Activated CD4-positive, alpha-beta memory T cell treated with anti-CD3 and anti-CD28 coated beads for 36 hours (primary cell): Measurements from ENCODE around the gene ARHGEF17. TPM values are rescaled to one million over a fixed set of nuclear protein-coding genes. Genes with fewer than 3 reads are reported as not detected.

Source experiments
- CTCF ChIA-PET: fragments of 350-600 bp; sonication (Branson Sonifier 250); formaldehyde crosslinking; loops from one replicate; lab custom pipeline; 2021; ENCODE audit warnings: antibody characterized with exemption, inconsistent platforms; lab: Charles Lee
- POLR2A ChIA-PET: fragments of 350-600 bp; sonication (Branson Sonifier 250); formaldehyde crosslinking; loops from one replicate; lab custom pipeline; 2021; ENCODE audit warnings: antibody characterized with exemption; lab: Charles Lee
- DNase-seq: peaks from one replicate; pipeline ENCODE4 v3.0.0-alpha.2; 2020
- H3K27ac Mint-ChIP-seq: one replicate; pipeline ENCODE4 v1.8.0; 2021; ENCODE audit warnings: mixed read lengths
- H3K27me3 Mint-ChIP-seq: one replicate; pipeline ENCODE4 v1.8.0; 2021; ENCODE audit warnings: mixed read lengths
- H3K36me3 Mint-ChIP-seq: one replicate; pipeline ENCODE4 v1.8.0; 2021; ENCODE audit warnings: mixed read lengths
- H3K4me1 Mint-ChIP-seq: one replicate; pipeline ENCODE4 v1.8.0; 2021; ENCODE audit warnings: low read depth, mixed read lengths
- H3K4me3 Mint-ChIP-seq: one replicate; pipeline ENCODE4 v1.8.0; 2021; ENCODE audit warnings: mild to moderate bottlenecking, mixed read lengths
- H3K9me3 Mint-ChIP-seq: one replicate; pipeline ENCODE4 v1.8.0; 2021; ENCODE audit warnings: mixed read lengths
- intact Hi-C: fragments of 100-400 bp; cut with micrococcal nuclease; formaldehyde crosslinking; loops from one replicate; pipeline ENCODE4 v1.15.1; 2023
- total RNA-seq, 2 experiments: library from RNA; stranded (reverse); gene quantifications; one replicate each; pipeline ENCODE4 v1.2.3, GENCODE V29; 2021

Gene ARHGEF17
- total RNA-seq, 2 experiments from 2014 or later: 0.07 TPM; not detected in 1

GRCh38 chr11:73403541-73403940 lies 95.5 kb downstream of the ARHGEF17 start:
- DNase-seq: no peak
- H3K9me3 Mint-ChIP-seq: no peaks in the 10 kb centered on the region
- POLR2A ChIA-PET: no interaction called here
- CTCF ChIA-PET: interaction anchor here (1.1 to 2.9 kb wide), 3 partner anchors 11 to 259 kb away, joined by 3 to 11 read pairs (median 6); no protein-coding TSS in a partner anchor
- no peaks in the 10 kb centered on the region for H3K4me1 Mint-ChIP-seq
- no peaks in the 10 kb centered on the region for H3K36me3 Mint-ChIP-seq
- no peak overlapping the region for H3K4me3 Mint-ChIP-seq
- H3K27me3 Mint-ChIP-seq: no peaks in the 10 kb centered on the region
- H3K27ac Mint-ChIP-seq: no peak overlapping the region
- intact Hi-C loops: no loop called here

GRCh38 chr11:73404048-73404447 lies 96.0 kb downstream of the ARHGEF17 start:
- ChIA-PET POLR2A (no interaction called here), CTCF (interaction anchor here (1.1 to 2.9 kb wide), 3 partner anchors 11 to 259 kb away, joined by 3 to 11 read pairs (median 6); no protein-coding TSS in a partner anchor)
- H3K27ac Mint-ChIP-seq: no peak overlapping the region
- no peaks in the 10 kb centered on the region for H3K4me1 Mint-ChIP-seq
- DNase-seq: peak; percentile 34
- H3K4me3 Mint-ChIP-seq: no peak overlapping the region
- peaks cover 3% of the 10 kb centered on the region for H3K36me3 Mint-ChIP-seq
- intact Hi-C loops: no loop called here
- H3K9me3 Mint-ChIP-seq: no peaks in the 10 kb centered on the region
- no peaks in the 10 kb centered on the region for H3K27me3 Mint-ChIP-seq

GRCh38 chr11:73404506-73405145 lies 96.5 kb downstream of the ARHGEF17 start:
- no peak for DNase-seq
- Mint-ChIP-seq H3K4me1 (no peaks in the 10 kb centered on the region), H3K4me3 (no peak overlapping the region), H3K27me3 (no peaks in the 10 kb centered on the region), H3K36me3 (peaks cover 6% of the 10 kb centered on the region), H3K27ac (no peak overlapping the region), H3K9me3 (no peaks in the 10 kb centered on the region)
- POLR2A ChIA-PET: no interaction called here
- intact Hi-C loops: no loop called here
- CTCF ChIA-PET: interaction anchor here (2.9 kb wide), 1 partner anchor 256 kb away, joined by 11 read pairs; no protein-coding TSS in a partner anchor

GRCh38 chr11:73405146-73405510 lies 97.1 kb downstream of the ARHGEF17 start:
- Mint-ChIP-seq H3K27me3 (no peaks in the 10 kb centered on the region), H3K4me3 (no peak overlapping the region), H3K9me3 (no peaks in the 10 kb centered on the region), H3K36me3 (peaks cover 6% of the 10 kb centered on the region), H3K4me1 (no peaks in the 10 kb centered on the region), H3K27ac (no peak overlapping the region)
- CTCF ChIA-PET: interaction anchor here (0.5 to 0.6 kb wide), 2 partner anchors 9 to 255 kb away, joined by 3 read pairs; no protein-coding TSS in a partner anchor
- intact Hi-C loops: no loop called here
- POLR2A ChIA-PET: no interaction called here
- no peak for DNase-seq

GRCh38 chr11:73406131-73406530 lies 98.1 kb downstream of the ARHGEF17 start:
- Mint-ChIP-seq H3K36me3 (peaks cover 6% of the 10 kb centered on the region), H3K4me1 (no peaks in the 10 kb centered on the region), H3K27me3 (no peaks in the 10 kb centered on the region), H3K4me3 (no peak overlapping the region), H3K9me3 (no peaks in the 10 kb centered on the region), H3K27ac (no peak overlapping the region)
- intact Hi-C loops: no loop called here
- DNase-seq: no peak
- POLR2A ChIA-PET: no interaction called here
- CTCF ChIA-PET: interaction anchor here (1.5 to 2.5 kb wide), 4 partner anchors 13 to 220 kb away, joined by 4 to 11 read pairs (median 8); no protein-coding TSS in a partner anchor

- no peaks in the 10 kb centered on the region for H3K4me1 Mint-ChIP-seq
- H3K27ac Mint-ChIP-seq: no peak overlapping the region
- no peaks in the 10 kb centered on the region for H3K9me3 Mint-ChIP-seq
- POLR2A ChIA-PET: interaction anchor here (0.5 kb wide), 1 partner anchor 144 kb away, joined by 3 read pairs; no protein-coding TSS in a partner anchor
- peaks cover 6% of the 10 kb centered on the region for H3K36me3 Mint-ChIP-seq
- CTCF ChIA-PET: interaction anchor here (1.1 to 2.5 kb wide), 6 partner anchors 13 to 254 kb away, joined by 3 to 11 read pairs (median 6); no protein-coding TSS in a partner anchor
- no peak for DNase-seq
- intact Hi-C loops: no loop called here
- no peaks in the 10 kb centered on the region for H3K27me3 Mint-ChIP-seq
- no peak overlapping the region for H3K4me3 Mint-ChIP-seq
Observed at GRCh38 chr11:73406619-73407018, 98.5 kb downstream of the ARHGEF17 start.

GRCh38 chr11:73409431-73409830 lies 101.4 kb downstream of the ARHGEF17 start:
- Mint-ChIP-seq H3K27me3 (no peaks in the 10 kb centered on the region), H3K4me3 (no peak overlapping the region), H3K4me1 (no peaks in the 10 kb centered on the region), H3K36me3 (peaks cover 6% of the 10 kb centered on the region), H3K27ac (no peak overlapping the region), H3K9me3 (no peaks in the 10 kb centered on the region)
- intact Hi-C loops: no loop called here
- ChIA-PET POLR2A (no interaction called here), CTCF (no interaction called here)
- no peak for DNase-seq

GRCh38 chr11:73410627-73411026 lies 102.6 kb downstream of the ARHGEF17 start:
- ChIA-PET CTCF (interaction anchor here (0.6 to 1.6 kb wide), 4 partner anchors 17 to 250 kb away, joined by 3 to 5 read pairs (median 4); no protein-coding TSS in a partner anchor), POLR2A (interaction anchor here (0.6 kb wide), 1 partner anchor 1124 kb away, joined by 3 read pairs; no protein-coding TSS in a partner anchor)
- intact Hi-C loops: no loop called here
- Mint-ChIP-seq H3K9me3 (no peaks in the 10 kb centered on the region), H3K27me3 (no peaks in the 10 kb centered on the region), H3K4me3 (no peak overlapping the region), H3K4me1 (no peaks in the 10 kb centered on the region), H3K36me3 (peaks cover 6% of the 10 kb centered on the region), H3K27ac (no peak overlapping the region)
- no peak for DNase-seq

GRCh38 chr11:73411031-73411430 lies 103.0 kb downstream of the ARHGEF17 start:
- Mint-ChIP-seq H3K27me3 (no peaks in the 10 kb centered on the region), H3K27ac (no peak overlapping the region), H3K4me3 (no peak overlapping the region), H3K4me1 (no peaks in the 10 kb centered on the region), H3K9me3 (no peaks in the 10 kb centered on the region), H3K36me3 (peaks cover 6% of the 10 kb centered on the region)
- intact Hi-C loops: no loop called here
- DNase-seq: no peak
- ChIA-PET CTCF (interaction anchor here (1.3 to 1.6 kb wide), 2 partner anchors 18 to 250 kb away, joined by 4 to 5 read pairs; no protein-coding TSS in a partner anchor), POLR2A (interaction anchor here (0.6 kb wide), 1 partner anchor 1124 kb away, joined by 3 read pairs; no protein-coding TSS in a partner anchor)

GRCh38 chr11:73412308-73412707 lies 104.2 kb downstream of the ARHGEF17 start:
- ChIA-PET POLR2A (no interaction called here), CTCF (no interaction called here)
- Mint-ChIP-seq H3K27me3 (no peaks in the 10 kb centered on the region), H3K27ac (no peak overlapping the region), H3K4me1 (no peaks in the 10 kb centered on the region), H3K4me3 (no peak overlapping the region), H3K9me3 (no peaks in the 10 kb centered on the region), H3K36me3 (peaks cover 10% of the 10 kb centered on the region)
- intact Hi-C loops: no loop called here
- no peak for DNase-seq

- Mint-ChIP-seq H3K27me3 (no peaks in the 10 kb centered on the region), H3K4me3 (no peak overlapping the region), H3K27ac (no peak overlapping the region), H3K9me3 (no peaks in the 10 kb centered on the region), H3K4me1 (no peaks in the 10 kb centered on the region), H3K36me3 (peaks cover 16% of the 10 kb centered on the region)
- DNase-seq: no peak
- ChIA-PET CTCF (interaction anchor here (0.6 to 2.5 kb wide), 2 partner anchors 62 to 205 kb away, joined by 3 to 13 read pairs; no protein-coding TSS in a partner anchor), POLR2A (no interaction called here)
- intact Hi-C loops: no loop called here
Observed at GRCh38 chr11:73413256-73413655, 105.2 kb downstream of the ARHGEF17 start.

- Mint-ChIP-seq H3K9me3 (no peaks in the 10 kb centered on the region), H3K27ac (no peak overlapping the region), H3K4me1 (no peaks in the 10 kb centered on the region), H3K36me3 (peaks cover 11% of the 10 kb centered on the region), H3K4me3 (no peak overlapping the region), H3K27me3 (no peaks in the 10 kb centered on the region)
- intact Hi-C loops: no loop called here
- POLR2A ChIA-PET: no interaction called here
- no peak for DNase-seq
- CTCF ChIA-PET: interaction anchor here (0.7 to 2.5 kb wide), 5 partner anchors 8 to 79 kb away, joined by 3 to 13 read pairs (median 4); no protein-coding TSS in a partner anchor
Observed at GRCh38 chr11:73414977-73415651, 107.0 kb downstream of the ARHGEF17 start.
